HEK293 (cell line): ENCODE measurements around the gene FAM83F.

Experiments
- CTCF ChIA-PET: fragments of 350-600 bp; formaldehyde crosslinking; extraction: SDS; loops from one replicate; lab custom pipeline; 2021; ENCODE audit warnings: antibody characterized with exemption; lab: Yijun Ruan, JAX
- POLR2A ChIA-PET: fragments of 300-600 bp; formaldehyde crosslinking; extraction: SDS; loops from one replicate; lab custom pipeline; 2020; ENCODE audit warnings: antibody characterized with exemption, inconsistent platforms; lab: Yijun Ruan, JAX
- H3K27ac ChIP-seq: fragments of 200-500 bp; sonication (Bioruptor generic); 2 replicates; pipeline ENCODE4 v1.5.1; 2014; ENCODE audit warnings: low read depth, low read length, control low read depth, inconsistent platforms; ENCODE audit errors: extremely low read depth
- H3K36me3 ChIP-seq, 2 experiments: fragments of 200-500 bp in 1 of 2; sonication (Bioruptor generic) in 1 of 2; 1 replicate in 1 of 2; 2 replicates in 1 of 2; pipeline ENCODE4 v1.5.1; 2014 to 2017; ENCODE audit warnings: inconsistent platforms in 2 of 2, low read length in 2 of 2; ENCODE audit not compliant: control insufficient read depth in 2 of 2, insufficient read depth in 1 of 2
- H3K4me1 ChIP-seq: fragments of 200-500 bp; sonication (Bioruptor generic); 2 replicates; pipeline ENCODE4 v1.5.1; 2014; ENCODE audit warnings: mild to moderate bottlenecking, low read length, inconsistent platforms; ENCODE audit not compliant: control insufficient read depth, insufficient read depth
- H3K4me3 ChIP-seq: 2 replicates; pipeline ENCODE4 v1.5.1; 2011; ENCODE audit warnings: low read depth, mild to moderate bottlenecking, control low read depth, low read length, moderate library complexity
- H3K9me3 ChIP-seq: fragments of 200-500 bp; sonication (Bioruptor generic); 2 replicates; pipeline ENCODE4 v1.5.1; 2014; ENCODE audit warnings: low read depth, low read length, inconsistent platforms; ENCODE audit not compliant: control insufficient read depth, insufficient read depth
- PRDM1 ChIP-seq: fragments of 450-650 bp; formaldehyde crosslinking; IDR thresholded peaks from 2 replicates; pipeline ENCODE4; 2016; ENCODE audit warnings: missing biosample characterization, missing genetic modification characterization
- REPIN1 ChIP-seq: fragments of 450-650 bp; formaldehyde crosslinking; IDR thresholded peaks from 2 replicates; pipeline ENCODE4 v1.5.1; 2017; ENCODE audit warnings: missing biosample characterization, missing genetic modification characterization, low read depth
- ZBTB20 ChIP-seq: fragments of 450-650 bp; formaldehyde crosslinking; IDR thresholded peaks from 2 replicates; pipeline ENCODE4 v1.5.1; 2016; ENCODE audit warnings: missing biosample characterization, missing genetic modification characterization
- ZNF184 ChIP-seq: fragments of 450-650 bp; IDR thresholded peaks from 2 replicates; pipeline ENCODE4 v1.5.1; 2018; ENCODE audit warnings: missing biosample characterization, mild to moderate bottlenecking, missing genetic modification characterization
- ZNF214 ChIP-seq: fragments of 450-650 bp; formaldehyde crosslinking; IDR thresholded peaks from 2 replicates; pipeline ENCODE4 v1.5.1; 2017; ENCODE audit warnings: missing biosample characterization, mild to moderate bottlenecking, missing genetic modification characterization, borderline replicate concordance
- ZNF416 ChIP-seq: fragments of 450-650 bp; formaldehyde crosslinking; IDR thresholded peaks from 2 replicates; pipeline ENCODE4 v1.5.1; 2016; ENCODE audit warnings: missing biosample characterization, missing genetic modification characterization
- ZNF426 ChIP-seq: fragments of 450-650 bp; formaldehyde crosslinking; IDR thresholded peaks from 2 replicates; pipeline ENCODE4 v1.5.1; 2017; ENCODE audit warnings: missing biosample characterization, missing genetic modification characterization, mild to moderate bottlenecking, inconsistent platforms, moderate library complexity
- ZNF521 ChIP-seq: fragments of 450-650 bp; formaldehyde crosslinking; IDR thresholded peaks from 2 replicates; pipeline ENCODE4 v1.5.1; 2017; ENCODE audit warnings: missing biosample characterization, mild to moderate bottlenecking, missing genetic modification characterization
- ZNF560 ChIP-seq: fragments of 450-650 bp; formaldehyde crosslinking; IDR thresholded peaks from 2 replicates; pipeline ENCODE4 v1.5.1; 2017; ENCODE audit warnings: missing biosample characterization, missing genetic modification characterization, borderline replicate concordance
- ZNF585B ChIP-seq: fragments of 450-650 bp; formaldehyde crosslinking; IDR thresholded peaks from 2 replicates; pipeline ENCODE4 v1.5.1; 2016; ENCODE audit warnings: missing biosample characterization, missing genetic modification characterization
- ZNF626 ChIP-seq: fragments of 450-650 bp; sonication (Bioruptor Pico); formaldehyde crosslinking; IDR thresholded peaks from 2 replicates; pipeline ENCODE4 v1.5.1; 2018; ENCODE audit warnings: missing biosample characterization, missing genetic modification characterization, inconsistent platforms
- ZXDB ChIP-seq: fragments of 450-650 bp; formaldehyde crosslinking; IDR thresholded peaks from 2 replicates; pipeline ENCODE4 v1.5.1; 2016; ENCODE audit warnings: missing biosample characterization, missing genetic modification characterization
- TF ChIP-seq, protein P1 (sequence below): fragments of 450-650 bp; formaldehyde crosslinking; IDR thresholded peaks from 2 replicates; pipeline ENCODE4 v1.5.1; 2017; ENCODE audit warnings: missing biosample characterization, missing genetic modification characterization
- TF ChIP-seq, protein P2 (sequence below): fragments of 450-650 bp; formaldehyde crosslinking; IDR thresholded peaks from 2 replicates; pipeline ENCODE4 v1.5.1; 2016; ENCODE audit warnings: missing biosample characterization, missing genetic modification characterization
- TF ChIP-seq, protein P3 (sequence below): fragments of 450-650 bp; formaldehyde crosslinking; IDR thresholded peaks from 2 replicates; pipeline ENCODE4 v1.5.1; 2017; ENCODE audit warnings: missing biosample characterization, missing genetic modification characterization

Gene FAM83F

DNA sequence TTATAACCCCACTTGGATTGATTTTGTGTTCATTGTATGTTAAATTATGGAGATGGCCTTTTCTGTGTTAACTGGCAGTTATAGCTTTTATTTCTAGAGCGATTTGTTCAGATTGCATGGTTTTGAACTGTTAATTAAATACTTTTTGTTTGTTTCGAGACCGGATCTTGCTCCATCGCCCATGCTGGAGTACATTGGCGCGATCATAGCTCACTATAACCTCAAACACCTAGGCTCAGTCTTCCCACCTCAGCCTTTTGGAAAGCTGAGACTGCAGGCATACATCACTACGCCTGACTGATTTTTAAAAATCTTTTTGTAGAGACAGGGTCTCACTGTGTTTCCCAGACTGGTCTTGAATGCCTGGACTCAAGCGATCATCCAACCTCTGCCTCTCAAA is 77.0 kb downstream of the FAM83F start:
- Histone ChIP-seq H3K27ac (no peak overlapping the region), H3K4me3 (no peak overlapping the region), H3K36me3 (no peaks in the 10 kb centered on the region; a peak in 1 of 3 replicates), H3K9me3 (no peaks in the 10 kb centered on the region), H3K4me1 (peaks cover 11% of the 10 kb centered on the region)
- TF ChIP-seq, protein P1, sequence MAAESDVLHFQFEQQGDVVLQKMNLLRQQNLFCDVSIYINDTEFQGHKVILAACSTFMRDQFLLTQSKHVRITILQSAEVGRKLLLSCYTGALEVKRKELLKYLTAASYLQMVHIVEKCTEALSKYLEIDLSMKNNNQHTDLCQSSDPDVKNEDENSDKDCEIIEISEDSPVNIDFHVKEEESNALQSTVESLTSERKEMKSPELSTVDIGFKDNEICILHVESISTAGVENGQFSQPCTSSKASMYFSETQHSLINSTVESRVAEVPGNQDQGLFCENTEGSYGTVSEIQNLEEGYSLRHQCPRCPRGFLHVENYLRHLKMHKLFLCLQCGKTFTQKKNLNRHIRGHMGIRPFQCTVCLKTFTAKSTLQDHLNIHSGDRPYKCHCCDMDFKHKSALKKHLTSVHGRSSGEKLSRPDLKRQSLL (tag by site-specific recombination) = peak; percentile 74; the same call in 1 of the 2 replicates
- TF ChIP-seq ZNF214 (tag by site-specific recombination) = no peak
- CTCF ChIA-PET = interaction anchor here (1.3 kb wide), 1 partner anchor 9 kb away, joined by 5 read pairs; no protein-coding TSS in a partner anchor
- POLR2A ChIA-PET = interaction anchor here (2.6 kb wide), 1 partner anchor 27 kb away, joined by 8 read pairs; no protein-coding TSS in a partner anchor

DNA sequence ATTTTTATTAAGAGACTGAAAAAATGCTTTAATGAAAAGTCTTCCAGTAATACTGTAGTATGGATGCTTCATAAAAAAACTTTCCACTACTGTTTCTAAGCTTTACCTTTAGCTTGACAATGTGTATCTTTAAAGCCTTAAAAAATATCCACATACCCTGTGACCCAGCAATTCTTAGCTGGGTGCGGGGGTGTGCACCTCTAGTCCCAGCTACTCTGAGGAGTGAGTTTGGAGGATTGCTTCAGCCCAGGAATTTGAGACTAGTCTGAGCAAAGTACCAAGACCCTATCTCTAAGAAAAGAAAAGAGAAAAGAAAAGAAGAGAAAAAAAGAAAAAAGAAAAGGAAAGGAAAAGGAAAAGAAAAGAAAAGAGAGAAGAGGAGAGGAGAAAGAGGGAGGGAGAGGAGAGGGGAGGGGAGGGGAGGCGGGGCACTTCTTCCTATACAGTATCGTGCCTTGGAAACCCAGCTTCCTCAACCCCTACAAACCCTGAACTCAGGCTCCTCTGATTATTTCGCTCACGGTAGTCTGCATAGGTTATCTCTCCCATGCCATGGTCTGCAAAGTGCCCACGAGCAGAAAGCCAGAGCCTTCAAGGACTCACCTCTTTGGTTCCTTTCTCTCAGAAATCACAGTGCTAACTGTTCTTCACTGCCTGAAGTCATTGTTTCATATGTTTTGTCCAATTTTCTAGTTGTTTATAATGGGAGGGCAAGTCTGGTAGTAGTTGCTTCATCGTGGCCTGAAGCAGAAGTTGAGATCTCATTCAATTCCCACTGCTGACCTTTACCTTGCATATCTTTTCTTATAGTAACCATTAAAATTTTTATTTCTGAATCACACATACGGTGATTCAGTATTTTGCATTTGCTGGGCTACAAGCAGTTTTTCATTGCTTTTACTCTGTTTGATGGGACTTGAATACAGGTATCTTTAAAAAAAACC is 82.2 kb downstream of the FAM83F start:
- H3K4me3 ChIP-seq = no peak overlapping the region

DNA sequence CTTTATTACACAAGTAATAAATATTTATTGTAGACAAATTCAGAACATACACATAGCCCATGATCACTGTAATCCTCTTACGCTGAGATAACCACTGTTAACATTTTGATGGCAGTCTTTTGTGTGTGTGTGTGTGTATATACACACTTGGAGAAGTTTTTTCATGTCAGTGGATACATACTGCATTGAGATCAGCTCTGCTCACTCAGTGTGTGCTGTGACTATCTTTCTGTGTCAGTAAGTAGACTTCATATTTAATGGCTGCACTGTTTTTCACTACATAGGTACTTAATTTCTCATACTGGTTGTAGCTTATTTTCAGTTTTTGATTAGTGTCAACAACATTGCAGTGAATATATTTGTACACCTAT is 82.9 kb downstream of the FAM83F start:
- CTCF ChIA-PET = no interaction called here

More for the DNA sequence above, 82.2 kb downstream of the FAM83F start:
- ChIA-PET POLR2A (interaction anchor here (2.0 kb wide), 1 partner anchor 33 kb away, joined by 4 read pairs; no protein-coding TSS in a partner anchor), CTCF (interaction anchor here (0.6 kb wide), 1 partner anchor 210 kb away, joined by 3 read pairs; no protein-coding TSS in a partner anchor)
- no peak for TF ChIP-seq ZNF184 (tag by site-specific recombination)
- TF ChIP-seq PRDM1 (tag by site-specific recombination) = peak; percentile 93
- no peak for TF ChIP-seq ZNF416 (tag by site-specific recombination)
- TF ChIP-seq ZBTB20 (tag by site-specific recombination) = 0 out of 2 replicates have a peak, but pooled peaks have one; percentile 22
- no peak for TF ChIP-seq ZNF560
- TF ChIP-seq, protein P2, sequence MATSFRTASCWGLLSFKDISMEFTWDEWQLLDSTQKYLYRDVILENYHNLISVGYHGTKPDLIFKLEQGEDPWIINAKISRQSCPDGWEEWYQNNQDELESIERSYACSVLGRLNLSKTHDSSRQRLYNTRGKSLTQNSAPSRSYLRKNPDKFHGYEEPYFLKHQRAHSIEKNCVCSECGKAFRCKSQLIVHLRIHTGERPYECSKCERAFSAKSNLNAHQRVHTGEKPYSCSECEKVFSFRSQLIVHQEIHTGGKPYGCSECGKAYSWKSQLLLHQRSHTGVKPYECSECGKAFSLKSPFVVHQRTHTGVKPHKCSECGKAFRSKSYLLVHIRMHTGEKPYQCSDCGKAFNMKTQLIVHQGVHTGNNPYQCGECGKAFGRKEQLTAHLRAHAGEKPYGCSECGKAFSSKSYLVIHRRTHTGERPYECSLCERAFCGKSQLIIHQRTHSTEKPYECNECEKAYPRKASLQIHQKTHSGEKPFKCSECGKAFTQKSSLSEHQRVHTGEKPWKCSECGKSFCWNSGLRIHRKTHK (tag by site-specific recombination) = no peak
- no peak for TF ChIP-seq REPIN1
- TF ChIP-seq ZNF585B (tag by site-specific recombination) = no peak
- TF ChIP-seq ZXDB (tag by site-specific recombination) = no peak
- no peaks in the 10 kb centered on the region for H3K9me3 ChIP-seq
- 0 out of 2 replicates have a peak overlapping the region, but pooled peaks have one; percentile 8 for H3K27ac ChIP-seq
- H3K36me3 ChIP-seq = no peaks in the 10 kb centered on the region; a peak in 1 of 3 replicates
- peaks cover 9% of the 10 kb centered on the region; the same call in 1 of the 2 replicates for H3K4me1 ChIP-seq

More for the DNA sequence above, 82.9 kb downstream of the FAM83F start:
- TF ChIP-seq ZNF521 (tag by site-specific recombination) (no peak), ZNF626 (tag by site-specific recombination) (no peak), ZNF426 (tag by site-specific recombination) (no peak)
- TF ChIP-seq, protein P3, sequence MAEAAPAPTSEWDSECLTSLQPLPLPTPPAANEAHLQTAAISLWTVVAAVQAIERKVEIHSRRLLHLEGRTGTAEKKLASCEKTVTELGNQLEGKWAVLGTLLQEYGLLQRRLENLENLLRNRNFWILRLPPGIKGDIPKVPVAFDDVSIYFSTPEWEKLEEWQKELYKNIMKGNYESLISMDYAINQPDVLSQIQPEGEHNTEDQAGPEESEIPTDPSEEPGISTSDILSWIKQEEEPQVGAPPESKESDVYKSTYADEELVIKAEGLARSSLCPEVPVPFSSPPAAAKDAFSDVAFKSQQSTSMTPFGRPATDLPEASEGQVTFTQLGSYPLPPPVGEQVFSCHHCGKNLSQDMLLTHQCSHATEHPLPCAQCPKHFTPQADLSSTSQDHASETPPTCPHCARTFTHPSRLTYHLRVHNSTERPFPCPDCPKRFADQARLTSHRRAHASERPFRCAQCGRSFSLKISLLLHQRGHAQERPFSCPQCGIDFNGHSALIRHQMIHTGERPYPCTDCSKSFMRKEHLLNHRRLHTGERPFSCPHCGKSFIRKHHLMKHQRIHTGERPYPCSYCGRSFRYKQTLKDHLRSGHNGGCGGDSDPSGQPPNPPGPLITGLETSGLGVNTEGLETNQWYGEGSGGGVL (tag by site-specific recombination) = no peak
- TF ChIP-seq, all 188 proteins: peak for 0
- H3K4me1 ChIP-seq = peaks cover 9% of the 10 kb centered on the region; the same call in 1 of the 2 replicates
- H3K9me3 ChIP-seq = no peaks in the 10 kb centered on the region
- POLR2A ChIA-PET = interaction anchor here (2.0 kb wide), 1 partner anchor 33 kb away, joined by 4 read pairs; no protein-coding TSS in a partner anchor
- no peaks in the 10 kb centered on the region; a peak in 1 of 3 replicates for H3K36me3 ChIP-seq
- no peak overlapping the region for H3K4me3 ChIP-seq
- H3K27ac ChIP-seq = no peak overlapping the region
